Astrocyte (in vitro differentiated cells and primary cell): Measurements from ENCODE around the gene CLSTN3. TPM values are rescaled to one million over a fixed set of nuclear protein-coding genes. Genes with fewer than 3 reads are reported as not detected.

Experiments
- DNase-seq: peaks from one replicate; pipeline ENCODE4 v3.0.0-alpha.2; 2010; ENCODE audit warnings: low read depth
- FAIRE-seq: peaks from 2 replicates; lab custom pipeline; 2011; peaks lifted over from hg19 to GRCh38; lab: Jason Lieb, UNC
- H2AFZ ChIP-seq: 2 replicates; pipeline ENCODE4 v1.6.0; 2012; ENCODE audit warnings: low read depth, low read length, inconsistent platforms
- H3K27ac ChIP-seq: 2 replicates; pipeline ENCODE4 v1.5.1; 2011; ENCODE audit warnings: low read depth, low read length, inconsistent platforms
- H3K27me3 ChIP-seq: 2 replicates; pipeline ENCODE4 v1.6.0; 2011; ENCODE audit warnings: low read length, inconsistent platforms; ENCODE audit not compliant: insufficient read depth
- H3K36me3 ChIP-seq: 2 replicates; pipeline ENCODE4 v1.5.1; 2011; ENCODE audit warnings: low read length, inconsistent platforms; ENCODE audit not compliant: insufficient read depth
- H3K4me1 ChIP-seq: 2 replicates; pipeline ENCODE4 v1.5.1; 2011; ENCODE audit warnings: low read length, inconsistent platforms; ENCODE audit not compliant: insufficient read depth
- H3K4me2 ChIP-seq: 2 replicates; pipeline ENCODE4 v1.6.0; 2012; ENCODE audit warnings: low read length, inconsistent platforms
- H3K4me3 ChIP-seq: 2 replicates; pipeline ENCODE4 v1.5.1; 2011; ENCODE audit warnings: low read depth, mild to moderate bottlenecking, low read length, inconsistent platforms; ENCODE audit not compliant: insufficient read depth
- H3K79me2 ChIP-seq: 2 replicates; pipeline ENCODE4 v1.6.0; 2012; ENCODE audit warnings: mild to moderate bottlenecking, low read length, inconsistent platforms; ENCODE audit not compliant: insufficient read depth
- H3K9ac ChIP-seq: 2 replicates; pipeline ENCODE4 v1.6.0; 2012; ENCODE audit warnings: mild to moderate bottlenecking, low read length, inconsistent platforms
- H3K9me3 ChIP-seq: 2 replicates; pipeline ENCODE4 v1.5.1; 2012; ENCODE audit warnings: low read depth, mild to moderate bottlenecking, low read length, inconsistent platforms; ENCODE audit not compliant: insufficient read depth
- H4K20me1 ChIP-seq: 2 replicates; pipeline ENCODE4 v1.6.0; 2012; ENCODE audit warnings: low read length, inconsistent platforms; ENCODE audit not compliant: insufficient read depth
- H3K27ac Mint-ChIP-seq: one replicate; pipeline ENCODE4 v1.8.0; 2021; ENCODE audit warnings: mild to moderate bottlenecking, mixed read lengths; ENCODE audit not compliant: unreplicated experiment
- H3K27me3 Mint-ChIP-seq: one replicate; pipeline ENCODE4 v1.8.0; 2021; ENCODE audit warnings: low read depth, mixed read lengths; ENCODE audit not compliant: unreplicated experiment
- H3K36me3 Mint-ChIP-seq: one replicate; pipeline ENCODE4 v1.8.0; 2021; ENCODE audit warnings: low read depth, mixed read lengths; ENCODE audit not compliant: unreplicated experiment
- H3K4me1 Mint-ChIP-seq: one replicate; pipeline ENCODE4 v1.8.0; 2021; ENCODE audit warnings: low read depth, mixed read lengths; ENCODE audit not compliant: unreplicated experiment
- H3K4me3 Mint-ChIP-seq: one replicate; pipeline ENCODE4 v1.8.0; 2021; ENCODE audit warnings: mild to moderate bottlenecking, moderate library complexity, mixed read lengths; ENCODE audit not compliant: unreplicated experiment
- H3K9me3 Mint-ChIP-seq: one replicate; pipeline ENCODE4 v1.8.0; 2021; ENCODE audit warnings: mild to moderate bottlenecking, mixed read lengths; ENCODE audit not compliant: unreplicated experiment
- CTCF ChIP-seq: IDR thresholded peaks from 2 replicates; pipeline ENCODE4 v1.5.1; 2011; ENCODE audit warnings: low read depth, mild to moderate bottlenecking, inconsistent platforms, low read length, moderate library complexity; ENCODE audit not compliant: insufficient read depth
- EZH2 ChIP-seq: IDR thresholded peaks from 2 replicates; pipeline ENCODE4 v1.6.1; 2012; ENCODE audit warnings: mild to moderate bottlenecking, low read length, inconsistent platforms; ENCODE audit not compliant: insufficient read depth
- total RNA-seq: library from RNA; stranded (reverse); gene quantifications from 2 replicates; pipeline ENCODE4 v1.2.1, GENCODE V29; 2021

The CLSTN3 gene
- total RNA-seq, 1 donor from 2014 or later = 29.6 TPM

GRCh38 chr12:7158781-7159609 lies 28.8 kb downstream of the CLSTN3 start:
- H3K36me3 Mint-ChIP-seq = peaks cover 19% of the 10 kb centered on the region
- no peak overlapping the region for H2AFZ ChIP-seq
- H4K20me1 ChIP-seq = no peaks in the 10 kb centered on the region
- H3K79me2 ChIP-seq = no peaks in the 10 kb centered on the region
- H3K27me3 ChIP-seq = peaks cover 2% of the 10 kb centered on the region
- TF ChIP-seq EZH2 = no peak
- no peak for TF ChIP-seq CTCF
- H3K27ac Mint-ChIP-seq = no peak overlapping the region
- no peak for FAIRE-seq
- H3K4me3 Mint-ChIP-seq = no peak overlapping the region
- H3K4me1 Mint-ChIP-seq = no peaks in the 10 kb centered on the region
- no peak overlapping the region for H3K4me2 ChIP-seq
- H3K27me3 Mint-ChIP-seq = peaks cover 33% of the 10 kb centered on the region
- H3K9ac ChIP-seq = no peak overlapping the region
- no peaks in the 10 kb centered on the region for H3K9me3 ChIP-seq
- peaks cover 9% of the 10 kb centered on the region for H3K9me3 Mint-ChIP-seq
- no peak overlapping the region for H3K4me3 ChIP-seq
- no peak overlapping the region for H3K27ac ChIP-seq
- DNase-seq = no peak
- no peaks in the 10 kb centered on the region for H3K4me1 ChIP-seq
- H3K36me3 ChIP-seq = no peaks in the 10 kb centered on the region

GRCh38 chr12:7160183-7160582 lies 30.0 kb downstream of the CLSTN3 start:
- H3K9ac ChIP-seq = no peak overlapping the region
- H3K4me1 ChIP-seq = no peaks in the 10 kb centered on the region
- no peak overlapping the region for H3K27ac ChIP-seq
- no peak overlapping the region for H2AFZ ChIP-seq
- peaks cover 33% of the 10 kb centered on the region for H3K27me3 Mint-ChIP-seq
- no peaks in the 10 kb centered on the region for H3K79me2 ChIP-seq
- peaks cover 9% of the 10 kb centered on the region for H3K9me3 Mint-ChIP-seq
- DNase-seq = no peak
- H3K9me3 ChIP-seq = no peaks in the 10 kb centered on the region
- no peak overlapping the region for H3K4me3 ChIP-seq
- TF ChIP-seq EZH2 = no peak
- no peak for TF ChIP-seq CTCF
- no peaks in the 10 kb centered on the region for H4K20me1 ChIP-seq
- no peak overlapping the region for H3K27ac Mint-ChIP-seq
- FAIRE-seq = no peak
- H3K36me3 Mint-ChIP-seq = peaks cover 16% of the 10 kb centered on the region
- no peak overlapping the region for H3K4me2 ChIP-seq
- peaks cover 2% of the 10 kb centered on the region for H3K27me3 ChIP-seq
- H3K4me3 Mint-ChIP-seq = no peak overlapping the region
- H3K4me1 Mint-ChIP-seq = no peaks in the 10 kb centered on the region
- H3K36me3 ChIP-seq = no peaks in the 10 kb centered on the region

- Mint-ChIP-seq H3K36me3 (peaks cover 7% of the 10 kb centered on the region), H3K27ac (no peak overlapping the region), H3K27me3 (peaks cover 33% of the 10 kb centered on the region), H3K4me1 (no peaks in the 10 kb centered on the region), H3K4me3 (no peak overlapping the region), H3K9me3 (peaks cover 9% of the 10 kb centered on the region)
- peaks cover 2% of the 10 kb centered on the region for H3K27me3 ChIP-seq
- no peaks in the 10 kb centered on the region for H3K36me3 ChIP-seq
- no peaks in the 10 kb centered on the region for H3K9me3 ChIP-seq
- no peaks in the 10 kb centered on the region for H3K4me1 ChIP-seq
- no peaks in the 10 kb centered on the region for H3K79me2 ChIP-seq
- no peak overlapping the region for H2AFZ ChIP-seq
- H3K9ac ChIP-seq = no peak overlapping the region
- FAIRE-seq (no peak), DNase-seq (no peak)
- H4K20me1 ChIP-seq = no peaks in the 10 kb centered on the region
- no peak overlapping the region for H3K4me2 ChIP-seq
- no peak overlapping the region for H3K4me3 ChIP-seq
- no peak for TF ChIP-seq EZH2
- TF ChIP-seq CTCF = no peak
- H3K27ac ChIP-seq = no peak overlapping the region
Observed at GRCh38 chr12:7161327-7161726, 31.2 kb downstream of the CLSTN3 start.
